HL-60 (cell line): ENCODE measurements around the gene NTN1.

Experiments used
- GABPA ChIP-seq: IDR thresholded peaks from 2 replicates; pipeline ENCODE4 v1.6.1; 2012; ENCODE audit warnings: low read depth
- POLR2AphosphoS5 ChIP-seq: IDR thresholded peaks from 2 replicates; pipeline ENCODE4 v1.6.1; 2012; ENCODE audit warnings: low read depth
- SPI1 ChIP-seq: IDR thresholded peaks from 2 replicates; pipeline ENCODE4 v1.6.1; 2012; ENCODE audit warnings: low read depth, mild to moderate bottlenecking, borderline replicate concordance
- TF ChIP-seq, protein P1 (sequence below): IDR thresholded peaks from 2 replicates; pipeline ENCODE4 v1.6.1; 2012; ENCODE audit warnings: low read depth; ENCODE audit not compliant: insufficient replicate concordance
- TF ChIP-seq, protein P2 (sequence below): IDR thresholded peaks from one replicate; pipeline ENCODE4 v1.5.1; 2011; ENCODE audit warnings: low read length, control low read depth, inconsistent platforms; ENCODE audit not compliant: insufficient read depth

DNA sequence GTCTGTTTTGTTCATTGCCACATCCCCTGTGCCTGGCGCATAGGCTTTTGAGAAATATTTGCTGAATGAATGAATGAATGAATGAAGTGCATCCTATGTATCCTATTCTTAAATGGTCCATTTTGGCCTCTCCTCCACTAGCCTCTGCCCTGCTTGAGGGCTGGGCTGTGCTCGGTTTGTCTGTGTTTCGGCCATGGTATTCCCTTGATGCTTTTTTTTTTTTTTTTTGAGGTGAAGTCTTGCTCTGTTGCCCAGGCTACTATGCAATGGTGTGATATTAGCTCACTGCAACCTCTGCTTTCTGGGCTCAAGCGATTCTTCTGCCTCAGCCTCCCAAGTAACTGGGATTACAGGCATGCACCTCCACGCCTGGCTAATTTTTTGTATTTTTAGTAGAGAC, 110.1 kb downstream of the NTN1 start:
- TF ChIP-seq, protein P1, sequence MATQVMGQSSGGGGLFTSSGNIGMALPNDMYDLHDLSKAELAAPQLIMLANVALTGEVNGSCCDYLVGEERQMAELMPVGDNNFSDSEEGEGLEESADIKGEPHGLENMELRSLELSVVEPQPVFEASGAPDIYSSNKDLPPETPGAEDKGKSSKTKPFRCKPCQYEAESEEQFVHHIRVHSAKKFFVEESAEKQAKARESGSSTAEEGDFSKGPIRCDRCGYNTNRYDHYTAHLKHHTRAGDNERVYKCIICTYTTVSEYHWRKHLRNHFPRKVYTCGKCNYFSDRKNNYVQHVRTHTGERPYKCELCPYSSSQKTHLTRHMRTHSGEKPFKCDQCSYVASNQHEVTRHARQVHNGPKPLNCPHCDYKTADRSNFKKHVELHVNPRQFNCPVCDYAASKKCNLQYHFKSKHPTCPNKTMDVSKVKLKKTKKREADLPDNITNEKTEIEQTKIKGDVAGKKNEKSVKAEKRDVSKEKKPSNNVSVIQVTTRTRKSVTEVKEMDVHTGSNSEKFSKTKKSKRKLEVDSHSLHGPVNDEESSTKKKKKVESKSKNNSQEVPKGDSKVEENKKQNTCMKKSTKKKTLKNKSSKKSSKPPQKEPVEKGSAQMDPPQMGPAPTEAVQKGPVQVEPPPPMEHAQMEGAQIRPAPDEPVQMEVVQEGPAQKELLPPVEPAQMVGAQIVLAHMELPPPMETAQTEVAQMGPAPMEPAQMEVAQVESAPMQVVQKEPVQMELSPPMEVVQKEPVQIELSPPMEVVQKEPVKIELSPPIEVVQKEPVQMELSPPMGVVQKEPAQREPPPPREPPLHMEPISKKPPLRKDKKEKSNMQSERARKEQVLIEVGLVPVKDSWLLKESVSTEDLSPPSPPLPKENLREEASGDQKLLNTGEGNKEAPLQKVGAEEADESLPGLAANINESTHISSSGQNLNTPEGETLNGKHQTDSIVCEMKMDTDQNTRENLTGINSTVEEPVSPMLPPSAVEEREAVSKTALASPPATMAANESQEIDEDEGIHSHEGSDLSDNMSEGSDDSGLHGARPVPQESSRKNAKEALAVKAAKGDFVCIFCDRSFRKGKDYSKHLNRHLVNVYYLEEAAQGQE = no peak
- TF ChIP-seq, protein P2, sequence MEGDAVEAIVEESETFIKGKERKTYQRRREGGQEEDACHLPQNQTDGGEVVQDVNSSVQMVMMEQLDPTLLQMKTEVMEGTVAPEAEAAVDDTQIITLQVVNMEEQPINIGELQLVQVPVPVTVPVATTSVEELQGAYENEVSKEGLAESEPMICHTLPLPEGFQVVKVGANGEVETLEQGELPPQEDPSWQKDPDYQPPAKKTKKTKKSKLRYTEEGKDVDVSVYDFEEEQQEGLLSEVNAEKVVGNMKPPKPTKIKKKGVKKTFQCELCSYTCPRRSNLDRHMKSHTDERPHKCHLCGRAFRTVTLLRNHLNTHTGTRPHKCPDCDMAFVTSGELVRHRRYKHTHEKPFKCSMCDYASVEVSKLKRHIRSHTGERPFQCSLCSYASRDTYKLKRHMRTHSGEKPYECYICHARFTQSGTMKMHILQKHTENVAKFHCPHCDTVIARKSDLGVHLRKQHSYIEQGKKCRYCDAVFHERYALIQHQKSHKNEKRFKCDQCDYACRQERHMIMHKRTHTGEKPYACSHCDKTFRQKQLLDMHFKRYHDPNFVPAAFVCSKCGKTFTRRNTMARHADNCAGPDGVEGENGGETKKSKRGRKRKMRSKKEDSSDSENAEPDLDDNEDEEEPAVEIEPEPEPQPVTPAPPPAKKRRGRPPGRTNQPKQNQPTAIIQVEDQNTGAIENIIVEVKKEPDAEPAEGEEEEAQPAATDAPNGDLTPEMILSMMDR = no peak
- no peak for TF ChIP-seq POLR2AphosphoS5
- TF ChIP-seq SPI1 = no peak
- TF ChIP-seq GABPA = no peak
